OCI-LY3 (cell line): ENCODE results near the gene PDXP.

Experiments
- EZH2phosphoT487 ChIP-seq: fragments of 200-600 bp; shearing (Covaris generic); IDR thresholded peaks from 2 replicates; pipeline ENCODE4 v1.6.1; 2018; ENCODE audit warnings: antibody characterized with exemption, mixed run types, low read depth
- TF ChIP-seq, protein P1 (sequence below): fragments of 200-600, 300-600 bp; sonication (generic); IDR thresholded peaks from 2 replicates; pipeline ENCODE4 v1.5.1; 2014; ENCODE audit warnings: antibody characterized with exemption, low read length, low read depth

DNA sequence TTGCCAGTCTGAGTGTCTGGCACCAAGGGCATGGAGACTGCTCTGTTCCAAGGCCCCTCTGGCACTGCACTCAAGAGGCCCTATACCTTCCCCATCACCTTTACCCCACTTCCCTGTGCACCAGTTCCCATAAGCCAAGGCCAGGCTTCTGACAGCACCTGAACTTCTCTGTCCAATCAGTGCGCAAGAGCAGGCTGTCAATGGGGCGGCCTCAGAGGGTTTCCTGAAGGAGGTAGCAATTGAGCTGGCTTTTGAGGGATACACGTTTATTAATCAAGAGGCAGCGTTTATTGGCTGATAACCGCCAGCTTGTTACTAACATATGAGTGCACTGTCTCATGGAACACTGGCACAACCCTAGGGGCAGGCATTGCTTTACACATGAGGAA is 17.0 kb upstream of the PDXP start:
- TF ChIP-seq, protein P1, sequence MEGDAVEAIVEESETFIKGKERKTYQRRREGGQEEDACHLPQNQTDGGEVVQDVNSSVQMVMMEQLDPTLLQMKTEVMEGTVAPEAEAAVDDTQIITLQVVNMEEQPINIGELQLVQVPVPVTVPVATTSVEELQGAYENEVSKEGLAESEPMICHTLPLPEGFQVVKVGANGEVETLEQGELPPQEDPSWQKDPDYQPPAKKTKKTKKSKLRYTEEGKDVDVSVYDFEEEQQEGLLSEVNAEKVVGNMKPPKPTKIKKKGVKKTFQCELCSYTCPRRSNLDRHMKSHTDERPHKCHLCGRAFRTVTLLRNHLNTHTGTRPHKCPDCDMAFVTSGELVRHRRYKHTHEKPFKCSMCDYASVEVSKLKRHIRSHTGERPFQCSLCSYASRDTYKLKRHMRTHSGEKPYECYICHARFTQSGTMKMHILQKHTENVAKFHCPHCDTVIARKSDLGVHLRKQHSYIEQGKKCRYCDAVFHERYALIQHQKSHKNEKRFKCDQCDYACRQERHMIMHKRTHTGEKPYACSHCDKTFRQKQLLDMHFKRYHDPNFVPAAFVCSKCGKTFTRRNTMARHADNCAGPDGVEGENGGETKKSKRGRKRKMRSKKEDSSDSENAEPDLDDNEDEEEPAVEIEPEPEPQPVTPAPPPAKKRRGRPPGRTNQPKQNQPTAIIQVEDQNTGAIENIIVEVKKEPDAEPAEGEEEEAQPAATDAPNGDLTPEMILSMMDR = no peak
- no peak for TF ChIP-seq EZH2phosphoT487
